Glomerular visceral epithelial cell (primary cell): ENCODE measurements around the gene SERBP1.

Experiments used
- DNase-seq: peaks from one replicate; pipeline ENCODE4 v3.0.0-alpha.2; 2016; ENCODE audit errors: extremely low spot score

Gene SERBP1

GRCh38 chr1:67405473-67406245, 24.5 kb downstream of the SERBP1 start:
- DNase-seq, result no peak

- DNase-seq, result peak; percentile 38
These were observed 26.0 kb downstream of the SERBP1 start for GRCh38 chr1:67404212-67404620.

GRCh38 chr1:67401443-67401842, 28.8 kb downstream of the SERBP1 start:
- DNase-seq, result no peak

GRCh38 chr1:67400029-67400786, 30.0 kb downstream of the SERBP1 start:
- peak; percentile 58 for DNase-seq

- no peak for DNase-seq
These were observed 30.8 kb downstream of the SERBP1 start for GRCh38 chr1:67399199-67399993.

- no peak for DNase-seq
These were observed 35.7 kb downstream of the SERBP1 start for GRCh38 chr1:67394548-67394947.

GRCh38 chr1:67393737-67394136, 36.5 kb downstream of the SERBP1 start:
- DNase-seq, result no peak

- DNase-seq, result no peak
These were observed 37.0 kb downstream of the SERBP1 start for GRCh38 chr1:67393240-67393639.

GRCh38 chr1:67390041-67390887, 39.9 kb downstream of the SERBP1 start:
- DNase-seq, result peak; percentile 91

GRCh38 chr1:67383999-67384638, 46.1 kb downstream of the SERBP1 start:
- no peak for DNase-seq

GRCh38 chr1:67382292-67382691, 47.9 kb downstream of the SERBP1 start:
- DNase-seq, result no peak

- DNase-seq, result no peak
These were observed 49.0 kb downstream of the SERBP1 start for GRCh38 chr1:67381154-67381553.

- DNase-seq, result no peak
These were observed 52.9 kb downstream of the SERBP1 start for GRCh38 chr1:67377253-67377652.

- DNase-seq, result no peak
These were observed 53.8 kb downstream of the SERBP1 start for GRCh38 chr1:67376381-67376780.

- no peak for DNase-seq
These were observed 57.3 kb downstream of the SERBP1 start for GRCh38 chr1:67372898-67373297.

- no peak for DNase-seq
These were observed 58.1 kb downstream of the SERBP1 start for GRCh38 chr1:67372136-67372535.

- no peak for DNase-seq
These were observed 58.5 kb downstream of the SERBP1 start for GRCh38 chr1:67371681-67372080.

GRCh38 chr1:67371043-67371442, 59.2 kb downstream of the SERBP1 start:
- no peak for DNase-seq

GRCh38 chr1:67368046-67368514, 62.1 kb downstream of the SERBP1 start:
- no peak for DNase-seq

- peak; percentile 26 for DNase-seq
These were observed 62.7 kb downstream of the SERBP1 start for GRCh38 chr1:67367370-67368045.
